Measurements from ENCODE around the gene SARNP. TPM values are rescaled to one million over a fixed set of nuclear protein-coding genes. Genes with fewer than 3 reads are reported as not detected.

The SARNP gene
- total RNA-seq, 2 donors from 2014 or later: 39.1 to 49.2 TPM

DNA sequence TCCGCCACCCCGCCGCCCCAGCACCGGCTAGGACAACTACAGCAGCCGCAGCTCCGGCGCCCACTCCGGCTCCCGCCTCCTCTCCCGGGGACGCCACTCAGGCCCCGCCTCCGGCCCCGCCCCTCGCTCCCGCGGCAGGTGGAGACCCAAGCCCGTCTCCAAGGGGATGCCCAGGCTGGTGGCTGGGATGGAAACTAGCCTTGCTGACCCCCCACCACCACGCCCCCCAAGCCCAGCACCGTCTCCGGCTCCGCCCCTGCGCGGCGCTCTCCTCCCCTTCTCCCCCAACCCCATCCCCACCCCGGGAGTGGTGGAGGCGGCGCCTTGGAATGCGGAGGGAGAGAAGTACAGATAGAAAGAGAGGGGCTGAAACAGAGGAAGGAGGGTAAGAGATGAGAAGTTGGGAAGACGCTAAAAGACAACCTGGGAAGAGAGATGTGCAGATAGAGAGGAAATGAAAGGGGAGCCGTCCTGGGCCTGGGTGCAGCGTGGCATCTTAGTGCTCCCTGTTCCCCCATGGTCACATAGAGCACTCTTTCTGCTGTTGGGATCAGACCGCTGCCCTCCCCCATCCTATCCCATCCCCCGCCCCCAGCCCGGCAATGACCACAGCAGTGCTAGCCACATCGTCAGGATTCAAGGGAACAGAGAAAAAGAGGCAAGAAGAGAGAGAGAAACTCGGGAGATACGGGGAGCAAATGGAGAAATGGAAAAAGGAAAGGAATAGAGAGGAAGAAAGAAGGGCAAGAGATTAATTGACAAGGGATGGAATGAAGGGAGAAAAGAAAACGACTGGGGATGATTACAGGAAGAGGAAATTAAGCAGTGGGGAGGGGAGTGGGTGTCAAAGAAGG, 109.5 kb downstream of the SARNP start, which contains the start of gene ITGA7:
Gene ITGA7, minus strand, starts transcription at position 64 of the 854 bp plus-strand sequence. CDS start 222 bp downstream, outside the sequence.
- Histone ChIP-seq H3K4me3 (peak within 1 kb of the TSS; percentile 90), H3K9me3 (no peaks in the 10 kb centered on the region), H3K4me1 (ENCODE audit: control insufficient read depth in 1 of 2, low read depth in 2 of 2) (peaks cover 32 to 56% of the 10 kb centered on the region in 2 donors), H3K27me3 (replicated peaks; ENCODE audit: insufficient read depth) (no peaks in the 10 kb centered on the region), H3K27ac (peak within 1 kb of the TSS; percentile 90 to 92), H3K36me3 (no peaks in the 10 kb centered on the region)
- ATAC-seq (ENCODE audit: insufficient number of reproducible peaks, low FRiP score, low read depth): peak; percentile 16
- no peak for DNase-seq (ENCODE audit: low spot score)
- TF ChIP-seq, protein P1, sequence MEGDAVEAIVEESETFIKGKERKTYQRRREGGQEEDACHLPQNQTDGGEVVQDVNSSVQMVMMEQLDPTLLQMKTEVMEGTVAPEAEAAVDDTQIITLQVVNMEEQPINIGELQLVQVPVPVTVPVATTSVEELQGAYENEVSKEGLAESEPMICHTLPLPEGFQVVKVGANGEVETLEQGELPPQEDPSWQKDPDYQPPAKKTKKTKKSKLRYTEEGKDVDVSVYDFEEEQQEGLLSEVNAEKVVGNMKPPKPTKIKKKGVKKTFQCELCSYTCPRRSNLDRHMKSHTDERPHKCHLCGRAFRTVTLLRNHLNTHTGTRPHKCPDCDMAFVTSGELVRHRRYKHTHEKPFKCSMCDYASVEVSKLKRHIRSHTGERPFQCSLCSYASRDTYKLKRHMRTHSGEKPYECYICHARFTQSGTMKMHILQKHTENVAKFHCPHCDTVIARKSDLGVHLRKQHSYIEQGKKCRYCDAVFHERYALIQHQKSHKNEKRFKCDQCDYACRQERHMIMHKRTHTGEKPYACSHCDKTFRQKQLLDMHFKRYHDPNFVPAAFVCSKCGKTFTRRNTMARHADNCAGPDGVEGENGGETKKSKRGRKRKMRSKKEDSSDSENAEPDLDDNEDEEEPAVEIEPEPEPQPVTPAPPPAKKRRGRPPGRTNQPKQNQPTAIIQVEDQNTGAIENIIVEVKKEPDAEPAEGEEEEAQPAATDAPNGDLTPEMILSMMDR (IDR thresholded peaks at IDR 0.05): no peak

Other genes with a start within 250 kb of the SARNP start
- not detected for gene OR2AP1, start 245.3 kb downstream of the SARNP start, total RNA-seq
- gene OR10P1, start 180.8 kb downstream of the SARNP start, total RNA-seq: not detected
- 100 to 1,000 TPM; 285 to 317 TPM for gene ITGA7, start 109.8 kb downstream of the SARNP start, total RNA-seq
- 100 to 1,000 TPM; 113 to 117 TPM for gene BLOC1S1, start 101.7 kb downstream of the SARNP start, total RNA-seq
- 10 to 100 TPM; 24.4 to 29.5 TPM for gene RDH5, start 97.3 kb downstream of the SARNP start, total RNA-seq
- gene CD63, start 88.7 kb downstream of the SARNP start, total RNA-seq: 100 to 1,000 TPM; 615 to 776 TPM
- gene GDF11, start 74.6 kb downstream of the SARNP start, total RNA-seq: 1 to 10 TPM; 3.0 to 9.7 TPM
- 10 to 100 TPM; 13.8 to 16.2 TPM for gene ORMDL2, start 317 bp upstream of the SARNP start, total RNA-seq
- 10 to 100 TPM; 27.5 to 39.6 TPM for gene DNAJC14, start 11.9 kb upstream of the SARNP start, total RNA-seq
- 10 to 100 TPM; 72.9 to 85.0 TPM for gene MMP19, start 25.2 kb upstream of the SARNP start, total RNA-seq
- gene PYM1, start 110.2 kb upstream of the SARNP start, total RNA-seq: 10 to 100 TPM; 19.0 to 31.6 TPM
- gene DGKA, start 113.4 kb upstream of the SARNP start, total RNA-seq: 100 to 1,000 TPM in 1 of 2 donors, 10 to 100 TPM in 1; 72.8 to 104 TPM
- gene PMEL, start 148.3 kb upstream of the SARNP start, total RNA-seq: under 1 TPM in 1 of 2 donors, not detected in 1; 0.99 TPM
- gene CDK2, start 149.1 kb upstream of the SARNP start, total RNA-seq: 10 to 100 TPM; 18.0 to 32.5 TPM
- 10 to 100 TPM; 70.3 to 89.2 TPM for gene RAB5B, start 156.4 kb upstream of the SARNP start, total RNA-seq
- 10 to 100 TPM; 17.6 to 20.6 TPM for gene SUOX, start 179.6 kb upstream of the SARNP start, total RNA-seq
- 1 to 10 TPM; 4.5 to 7.6 TPM for gene IKZF4, start 203.3 kb upstream of the SARNP start, total RNA-seq
- 1,000 to 10,000 TPM in 1 of 2 donors, 100 to 1,000 TPM in 1; 103 to 1,114 TPM for gene RPS26, start 224.2 kb upstream of the SARNP start, total RNA-seq